Urothelium cell line (cell line): ENCODE measurements around the gene PPFIA2.

Experiments
- DNase-seq: peaks from one replicate; pipeline ENCODE4 v3.0.0; 2011; ENCODE audit warnings: low spot score, mixed read lengths
- FAIRE-seq: peaks from 2 replicates; lab custom pipeline; 2011; peaks lifted over from hg19 to GRCh38; lab: Jason Lieb, UNC

Gene PPFIA2

DNA sequence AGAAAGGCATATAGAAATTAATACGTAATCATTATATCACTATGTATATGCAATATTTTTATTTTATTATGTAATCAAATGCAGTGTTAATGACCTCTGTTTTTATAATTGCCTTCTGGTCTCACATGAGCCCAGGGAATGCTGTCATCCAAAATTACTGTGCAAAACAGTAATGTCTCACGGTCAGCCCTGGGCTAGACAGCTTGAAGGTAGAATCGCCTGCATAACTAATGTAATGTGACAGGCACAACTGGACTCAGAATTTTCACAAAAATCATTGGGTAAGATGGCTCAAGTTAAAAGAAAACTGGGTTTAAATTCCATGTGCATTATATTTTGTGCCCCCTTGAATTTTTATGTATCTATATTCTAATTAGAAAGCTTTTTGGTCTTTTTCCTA is 293.3 kb downstream of the PPFIA2 start:
- FAIRE-seq = no peak
- DNase-seq = no peak

DNA sequence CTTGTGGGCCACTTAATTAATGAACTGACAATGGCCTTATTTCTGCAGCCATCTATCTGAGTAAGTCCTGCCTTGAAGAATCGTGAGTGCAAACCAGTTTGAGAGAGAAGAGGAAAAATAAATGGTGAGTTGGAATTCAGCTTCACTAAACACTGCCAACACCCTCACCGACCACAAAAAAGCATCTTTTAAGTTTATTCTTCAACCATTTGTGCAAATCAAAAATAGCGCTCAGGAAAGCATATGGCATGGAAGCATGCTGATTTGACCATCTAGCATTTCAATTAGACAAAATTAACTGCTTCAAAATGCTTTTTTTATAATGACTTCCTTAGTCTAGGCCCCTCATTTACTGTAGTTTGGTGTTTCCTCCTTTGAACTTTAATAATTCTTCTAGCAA is 294.0 kb downstream of the PPFIA2 start:
- DNase-seq = no peak
- no peak for FAIRE-seq

DNA sequence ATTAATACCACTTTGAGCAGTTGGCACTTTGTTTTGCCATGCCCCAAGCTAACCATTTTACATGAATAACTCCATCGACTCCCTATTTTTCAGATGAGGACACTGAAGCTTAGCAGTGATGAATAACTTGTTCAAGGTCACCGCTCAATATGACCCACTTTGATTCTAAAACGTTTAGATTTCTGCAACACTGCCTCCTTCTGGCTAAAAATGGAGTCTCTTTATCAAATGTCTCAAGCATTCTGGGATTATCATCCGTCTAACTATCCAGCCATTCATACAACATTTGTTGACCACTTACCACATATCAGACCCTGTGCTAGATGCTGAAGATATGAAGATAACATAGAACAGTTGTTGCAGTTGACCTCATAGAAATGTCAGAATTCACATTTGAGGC is 298.0 kb downstream of the PPFIA2 start:
- DNase-seq (no peak), FAIRE-seq (no peak)

DNA sequence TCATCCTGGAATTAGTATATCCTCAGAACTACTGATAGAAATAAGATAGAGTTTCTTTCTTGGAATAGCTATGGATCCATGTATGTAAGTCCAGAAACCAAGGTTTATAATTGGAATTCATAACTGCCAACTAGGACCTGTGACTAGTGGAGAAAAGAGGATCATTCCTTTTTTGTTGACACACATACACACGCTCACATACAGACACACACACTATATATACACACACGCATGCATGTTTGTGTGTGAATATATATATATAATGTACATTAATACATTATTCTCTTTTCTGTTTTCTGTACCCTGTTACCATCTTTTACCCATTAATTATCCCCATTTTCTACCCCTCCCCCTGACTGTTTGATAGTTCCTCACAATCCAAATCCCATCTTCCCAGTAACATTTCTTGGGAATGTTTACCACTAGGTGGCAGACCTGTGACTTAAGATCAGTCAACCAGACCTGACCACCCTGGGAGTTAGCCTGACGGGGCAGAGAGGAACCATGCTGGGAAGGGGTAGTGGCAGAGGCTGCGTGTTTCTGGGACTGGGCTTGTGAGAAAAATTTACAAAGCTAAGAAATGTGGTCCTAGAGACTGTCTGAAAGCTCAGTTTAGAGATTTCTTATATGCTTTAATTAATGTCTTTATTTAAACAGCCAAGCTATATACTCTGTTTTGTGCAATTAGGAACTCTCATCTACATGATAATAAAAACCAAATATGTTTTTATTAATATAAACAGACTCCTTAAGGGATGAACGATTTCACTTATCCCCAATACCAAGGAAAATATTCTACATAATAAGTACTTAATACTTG is 308.0 kb downstream of the PPFIA2 start:
- no peak for FAIRE-seq

DNA sequence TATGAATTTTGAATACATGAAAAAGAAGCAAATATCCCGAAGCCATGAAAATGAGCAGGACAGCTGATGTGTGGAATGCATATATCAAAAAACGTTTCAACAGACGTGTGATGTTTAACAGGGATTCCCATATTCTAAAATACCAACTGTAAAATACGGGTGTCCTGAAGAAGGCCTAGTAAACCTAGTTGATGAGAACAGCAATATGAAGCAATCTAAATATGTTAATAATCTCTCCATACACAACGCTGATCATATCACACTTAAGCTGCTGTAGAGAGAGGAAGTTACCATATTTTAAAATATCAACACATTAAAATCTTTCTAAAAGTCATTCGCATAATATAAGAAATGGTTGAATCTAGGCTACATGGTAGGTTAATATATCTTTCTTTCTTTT is 317.5 kb downstream of the PPFIA2 start:
- DNase-seq = no peak
- no peak for FAIRE-seq

More for the DNA sequence above, 308.0 kb downstream of the PPFIA2 start:
- peak; percentile 44 for DNase-seq

DNA sequence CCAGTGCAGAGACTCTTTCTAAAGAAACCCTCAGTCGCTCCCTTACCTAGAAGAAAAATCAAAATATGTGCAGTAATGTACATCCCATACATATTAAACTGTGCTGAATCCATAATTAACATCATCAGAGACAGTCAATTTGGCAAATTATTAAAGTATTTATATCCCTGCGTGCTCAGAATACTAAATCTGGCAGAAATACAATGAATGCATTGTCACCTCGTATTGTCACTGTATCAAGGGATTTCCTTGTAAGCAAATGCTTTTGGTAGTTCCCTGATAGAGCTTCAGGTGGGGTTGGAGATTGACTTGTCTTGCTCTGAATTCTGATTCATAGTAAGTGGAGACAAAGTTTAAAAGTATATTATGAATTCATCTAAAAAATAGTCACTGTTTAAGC is 319.1 kb downstream of the PPFIA2 start:
- FAIRE-seq = no peak
- no peak for DNase-seq

DNA sequence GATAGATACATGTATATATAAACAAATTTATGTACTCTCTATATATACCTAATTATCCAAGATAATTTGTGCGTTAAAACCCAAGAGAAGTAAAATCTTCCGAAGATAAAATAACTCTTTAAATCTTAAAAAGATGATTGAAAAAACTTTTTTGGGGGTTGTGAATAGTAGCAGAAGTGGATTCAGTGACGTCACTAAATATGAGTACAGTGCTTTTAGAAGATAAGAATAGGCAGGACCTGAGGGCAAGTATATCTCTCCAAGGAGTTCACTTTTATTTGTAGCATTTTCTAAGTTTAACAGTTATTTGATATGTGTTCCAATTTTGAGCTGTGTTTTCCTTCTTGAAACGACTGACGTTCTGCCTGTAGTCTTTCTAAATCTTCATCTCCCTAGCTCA is 319.8 kb downstream of the PPFIA2 start:
- FAIRE-seq (no peak), DNase-seq (no peak)

DNA sequence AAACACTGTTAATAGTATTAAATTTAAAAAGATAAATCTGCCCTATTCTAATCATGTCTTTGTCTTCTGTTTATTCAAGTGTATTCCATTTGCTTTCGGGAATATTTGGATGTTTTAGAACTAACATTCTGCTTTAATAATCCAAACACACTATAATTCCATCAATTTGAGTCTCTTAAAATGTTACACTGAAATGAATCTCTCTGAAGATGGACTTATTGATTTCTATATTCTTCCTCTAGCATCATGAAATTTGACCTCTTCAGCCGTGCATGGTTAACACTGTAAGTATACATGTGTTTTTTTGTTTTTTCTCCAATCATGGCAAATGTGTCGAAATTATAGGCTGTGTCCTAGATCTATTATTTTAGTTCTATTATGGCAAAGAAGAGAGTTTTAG is 342.1 kb downstream of the PPFIA2 start:
- FAIRE-seq (no peak), DNase-seq (no peak)

DNA sequence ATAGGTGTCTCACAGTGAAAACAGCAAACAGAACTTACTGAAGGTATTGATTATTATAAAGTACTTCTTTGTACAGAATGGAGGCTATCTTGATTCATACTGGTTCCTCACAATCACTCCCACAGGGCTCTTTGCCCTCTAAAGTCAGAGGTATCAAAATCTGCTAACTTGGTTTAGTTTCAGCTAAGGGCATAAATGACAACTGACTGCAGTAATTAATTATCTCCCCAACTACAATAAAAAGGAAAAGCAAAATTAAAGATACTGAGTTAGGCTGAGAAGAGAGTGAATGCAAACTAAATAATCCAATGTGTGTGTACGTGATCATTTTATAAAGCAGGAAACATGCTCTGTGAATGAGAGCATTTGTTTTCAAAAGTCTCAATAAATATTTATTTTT is 342.6 kb downstream of the PPFIA2 start:
- DNase-seq = no peak
- FAIRE-seq = no peak

DNA sequence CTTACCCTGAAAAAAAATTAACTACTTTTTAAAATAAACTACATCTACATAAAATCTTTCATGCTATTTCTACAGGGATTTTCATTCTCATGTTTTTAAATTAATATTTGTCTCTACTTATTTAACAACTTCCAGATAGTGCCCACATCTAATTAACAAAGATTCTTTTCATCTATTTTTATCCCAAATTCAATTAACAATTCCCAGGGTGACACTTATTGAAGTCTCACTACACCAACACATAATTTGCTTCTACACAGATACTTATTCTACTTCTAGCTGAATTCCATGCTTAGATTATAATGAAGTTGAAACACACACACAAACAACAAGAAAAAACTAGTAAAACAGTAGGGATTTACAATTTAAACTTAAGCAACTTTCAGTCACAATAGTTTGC is 344.7 kb downstream of the PPFIA2 start:
- no peak for DNase-seq
- FAIRE-seq = no peak

DNA sequence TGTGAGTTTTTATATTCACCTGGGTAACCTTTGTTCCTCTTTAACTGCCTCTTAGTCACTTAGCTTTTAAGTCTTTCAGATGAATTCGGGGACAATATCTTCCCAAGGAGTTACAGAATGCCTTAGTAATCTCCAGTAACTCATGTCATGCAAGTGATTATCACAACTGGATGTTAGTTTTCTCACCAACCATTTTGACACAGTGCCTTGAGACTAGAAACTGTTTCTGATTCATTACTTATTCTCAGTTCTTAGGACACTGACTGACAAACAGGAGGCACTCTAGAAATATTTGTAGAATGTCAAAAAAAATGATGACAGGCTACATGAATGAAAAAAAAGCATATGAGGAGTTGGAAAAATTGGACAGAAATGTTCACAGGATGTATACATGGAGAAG is 346.2 kb downstream of the PPFIA2 start:
- DNase-seq = no peak
- FAIRE-seq = no peak

DNA sequence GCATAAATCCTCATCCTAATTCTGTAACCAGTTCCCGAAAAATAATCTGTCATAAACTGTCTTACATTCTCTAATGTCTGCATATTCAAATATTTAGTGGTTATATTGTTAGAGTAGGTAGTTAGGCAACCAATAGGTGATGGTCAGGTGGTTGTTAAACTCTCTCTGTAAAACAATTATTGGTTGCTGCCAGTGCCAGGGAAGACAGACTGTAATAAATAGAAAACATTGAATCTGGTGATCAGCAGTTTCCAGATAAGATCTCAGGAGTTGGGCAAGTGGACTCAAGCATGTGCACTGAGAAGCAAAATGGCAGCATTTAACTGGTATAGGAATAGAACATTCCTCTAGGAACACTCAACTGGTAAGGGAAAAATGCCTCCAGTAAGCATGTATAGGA is 355.8 kb downstream of the PPFIA2 start:
- FAIRE-seq (no peak), DNase-seq (no peak)

DNA sequence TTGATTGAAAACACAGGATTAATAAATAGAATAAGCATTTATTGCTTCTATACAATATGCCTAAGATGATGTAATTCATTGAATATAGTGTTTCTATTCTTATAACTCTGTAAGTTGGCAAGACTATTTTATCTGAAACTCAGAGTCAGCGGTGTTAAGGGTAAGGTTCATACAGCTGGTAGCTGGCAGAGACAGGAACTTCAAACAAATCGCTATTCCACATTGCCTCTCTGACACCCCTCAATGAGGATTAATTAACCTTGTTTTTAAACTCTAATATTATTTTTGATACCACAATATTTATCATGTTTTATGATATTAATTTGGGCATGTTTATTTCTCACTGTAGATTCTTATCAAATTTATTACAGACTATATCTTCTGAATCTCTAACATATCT is 357.9 kb downstream of the PPFIA2 start:
- no peak for FAIRE-seq
- no peak for DNase-seq

DNA sequence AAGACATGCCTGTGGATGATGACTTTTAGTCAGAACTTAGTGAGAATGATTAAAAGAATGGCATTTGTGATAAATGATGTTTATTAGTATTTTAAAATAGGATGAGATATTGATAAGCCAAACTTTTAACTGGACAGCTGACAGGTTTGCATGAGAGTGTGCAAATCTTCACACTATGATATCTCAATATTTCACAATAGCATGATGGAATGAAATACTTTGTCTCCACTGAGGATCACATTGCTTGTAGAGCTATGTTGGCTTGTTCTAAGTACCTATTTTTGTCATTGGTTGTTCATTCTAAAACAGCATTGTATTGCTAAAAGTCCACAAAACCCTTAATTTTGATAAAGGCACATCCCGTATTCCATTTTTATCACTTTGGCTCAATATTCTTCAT is 359.1 kb downstream of the PPFIA2 start:
- DNase-seq (no peak), FAIRE-seq (no peak)

DNA sequence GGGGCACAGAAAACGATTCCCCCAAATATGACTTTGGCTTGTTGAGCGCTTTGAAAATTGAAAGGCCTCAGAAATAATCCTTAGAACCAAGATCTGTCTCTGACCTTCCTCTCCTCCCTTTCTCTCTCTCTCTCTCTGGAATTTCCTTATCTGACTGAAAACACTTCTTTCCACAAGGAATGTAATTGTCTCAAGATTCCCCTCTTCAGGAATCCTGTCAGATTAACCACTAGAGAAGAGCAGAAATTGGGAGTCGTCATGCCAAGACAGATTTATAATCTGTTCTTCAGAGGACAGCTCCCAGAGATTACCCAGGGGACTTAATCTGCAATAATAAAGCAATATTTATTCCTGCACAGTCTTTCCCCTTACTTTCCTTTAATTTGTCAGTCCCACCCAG is 363.7 kb downstream of the PPFIA2 start:
- no peak for FAIRE-seq

DNA sequence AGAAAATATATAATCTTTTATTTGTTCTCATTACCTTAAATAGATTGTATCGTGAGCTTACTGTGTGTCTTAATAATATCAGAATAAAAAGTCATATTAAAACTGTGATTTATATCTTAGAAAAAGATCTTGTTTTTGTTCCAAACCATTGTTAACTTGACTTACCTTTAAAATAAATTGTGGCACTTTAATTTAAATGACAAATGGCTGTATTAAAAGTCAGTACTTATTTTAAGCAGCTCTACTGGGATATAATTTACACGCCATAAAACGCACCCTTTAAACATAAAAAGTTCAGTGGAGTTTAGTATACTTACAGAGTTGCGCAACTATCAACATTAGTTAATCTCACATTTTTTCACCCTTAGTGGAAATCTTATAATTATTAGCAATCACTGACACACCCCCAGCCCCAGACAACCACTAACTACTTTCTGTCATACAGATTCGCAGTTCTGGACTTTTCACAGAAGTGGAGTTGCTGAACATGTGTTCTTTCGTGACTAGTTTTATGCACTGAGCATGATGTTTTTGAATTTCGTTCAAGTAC is 369.5 kb downstream of the PPFIA2 start:
- FAIRE-seq (no peak), DNase-seq (no peak)

More for the DNA sequence above, 363.7 kb downstream of the PPFIA2 start:
- no peak for DNase-seq

DNA sequence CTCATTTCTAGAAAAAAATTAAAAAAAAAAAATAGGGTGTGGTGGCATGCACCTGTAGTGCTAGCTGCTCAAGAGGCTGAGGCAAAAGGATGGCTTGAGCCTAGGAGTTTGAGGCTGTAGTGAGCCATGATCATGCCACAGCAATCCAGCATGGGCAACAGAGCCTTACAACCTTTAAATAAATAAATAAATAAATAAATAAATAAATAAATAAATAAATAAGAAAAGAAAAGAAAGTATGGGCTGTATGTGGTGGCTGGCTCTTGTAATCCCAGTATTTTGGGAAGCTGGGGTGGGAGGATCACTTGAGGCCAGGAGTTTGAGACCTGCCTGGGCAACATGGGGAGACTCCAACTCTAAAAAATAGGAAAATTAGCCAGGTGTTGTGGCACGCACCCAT is 373.0 kb downstream of the PPFIA2 start:
- DNase-seq (no peak), FAIRE-seq (no peak)

DNA sequence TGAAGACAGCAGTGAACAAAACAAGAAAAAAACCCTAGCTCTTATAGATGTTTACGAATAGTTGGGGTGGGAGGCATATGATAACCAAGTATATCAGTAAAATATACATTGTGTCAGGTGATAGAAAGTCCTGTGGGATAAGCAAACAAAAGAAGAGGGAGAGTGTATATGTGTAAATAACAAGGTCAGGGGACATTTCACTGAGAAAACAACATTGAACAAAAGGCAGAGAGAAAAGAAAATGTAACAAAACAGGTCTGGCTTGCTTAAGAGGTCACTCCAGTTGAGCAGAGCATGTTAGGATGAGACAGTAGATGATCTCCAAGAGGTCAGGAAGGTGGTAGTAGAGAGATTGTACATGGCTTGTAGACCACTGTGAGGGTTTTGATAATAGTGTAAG is 377.2 kb downstream of the PPFIA2 start:
- DNase-seq (no peak), FAIRE-seq (no peak)

DNA sequence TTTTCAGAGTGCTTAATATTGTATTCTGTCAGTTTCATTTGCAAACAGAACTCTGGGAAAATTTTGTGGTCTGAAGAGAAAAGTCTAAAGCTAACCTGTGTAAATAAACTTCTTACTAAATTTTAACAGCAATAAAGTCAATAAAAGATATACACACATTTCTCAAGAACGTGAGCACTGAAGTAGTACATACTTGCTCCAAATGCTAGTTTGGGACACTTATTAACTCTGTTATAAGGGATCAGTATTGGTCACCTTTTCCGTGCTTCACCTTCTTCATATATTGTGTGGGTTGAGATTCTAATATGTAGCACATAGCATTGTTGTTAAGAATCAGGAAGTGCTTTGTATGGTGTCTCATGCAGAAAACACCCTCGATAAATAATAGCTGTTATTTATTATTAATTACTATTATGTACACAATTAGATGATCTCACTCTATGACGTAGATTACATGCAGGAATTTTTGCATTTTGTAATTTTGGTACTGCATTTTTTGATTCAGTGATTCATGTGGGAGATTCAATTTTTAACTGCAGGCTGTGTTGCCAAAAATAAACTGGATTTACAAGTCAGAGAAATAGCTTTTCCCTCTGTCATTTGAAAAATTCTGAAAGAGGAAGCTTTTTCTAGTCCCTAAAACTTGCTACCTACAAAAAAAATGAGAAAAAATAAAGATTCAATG is 380.4 kb downstream of the PPFIA2 start:
- DNase-seq (no peak), FAIRE-seq (no peak)

DNA sequence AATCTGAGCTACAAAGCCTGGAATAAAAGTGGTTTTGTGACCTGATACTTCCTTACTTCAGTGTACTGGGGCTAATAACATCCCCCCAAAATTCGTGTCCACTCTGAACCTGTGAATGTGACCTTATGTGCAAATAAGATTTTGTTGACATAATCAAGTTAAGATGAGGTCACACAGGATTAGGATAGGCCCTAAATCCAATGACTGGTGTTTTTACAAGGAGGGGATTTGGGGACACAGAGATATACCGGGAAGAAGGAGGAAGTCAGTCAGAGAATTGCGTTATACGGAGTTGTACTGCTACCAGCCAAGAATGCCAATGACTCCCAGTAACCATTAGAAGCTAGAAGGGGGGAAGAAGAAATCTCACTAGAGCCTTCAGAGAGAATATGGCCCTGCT is 381.4 kb downstream of the PPFIA2 start:
- no peak for FAIRE-seq

DNA sequence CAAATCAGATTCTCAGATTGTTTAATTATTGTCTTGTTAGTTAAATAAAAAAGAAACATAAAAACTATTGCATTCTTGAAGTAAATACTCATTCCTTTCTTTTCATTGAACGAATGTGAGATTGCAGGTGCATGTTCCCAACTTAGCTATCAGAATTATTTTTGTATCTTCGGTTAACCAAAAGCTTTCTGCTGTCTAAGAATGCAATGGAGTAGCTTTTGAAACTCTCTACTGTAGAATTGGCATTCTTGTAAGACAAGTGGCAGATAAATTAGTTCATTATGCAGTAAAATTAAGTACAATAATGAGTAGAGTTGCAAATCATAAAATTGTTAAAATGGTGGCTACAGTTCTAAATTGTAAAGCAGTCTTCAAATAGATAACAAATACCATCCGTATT is 383.2 kb downstream of the PPFIA2 start:
- FAIRE-seq = no peak

More for the DNA sequence above, 381.4 kb downstream of the PPFIA2 start:
- DNase-seq = no peak

DNA sequence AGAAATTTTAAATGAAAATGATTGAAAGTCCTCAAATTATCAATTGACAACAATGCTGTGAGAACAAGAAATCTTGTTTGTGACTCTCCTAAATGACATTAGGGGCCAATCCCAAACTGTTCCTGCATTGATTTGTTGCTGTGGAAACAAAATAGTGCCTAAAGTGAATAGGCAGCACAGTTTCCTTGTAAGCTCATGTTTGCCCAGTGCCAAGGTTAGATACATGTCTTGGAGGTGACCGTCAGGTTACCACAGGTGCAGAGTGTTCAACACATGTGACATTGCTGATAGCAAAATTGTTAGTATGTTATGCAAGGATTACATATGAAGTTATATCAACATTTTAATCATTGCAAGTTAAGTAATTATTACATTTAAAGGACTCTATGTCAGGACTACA is 388.7 kb downstream of the PPFIA2 start:
- no peak for FAIRE-seq
- DNase-seq = no peak

More for the DNA sequence above, 383.2 kb downstream of the PPFIA2 start:
- DNase-seq = no peak
